HEK293 (cell line): ENCODE results near the gene CHST3.
A peak's percentile ranks its signal among the peaks of the same experiment; 100 is the strongest.

ENCODE experiments used
- KLF10 ChIP-seq: fragments of 450-650 bp; IDR thresholded peaks from 2 replicates; pipeline ENCODE4 v1.5.1; 2018; ENCODE audit warnings: missing biosample characterization, mild to moderate bottlenecking, missing genetic modification characterization
- KLF7 ChIP-seq: fragments of 450-650 bp; formaldehyde crosslinking; IDR thresholded peaks from 2 replicates; pipeline ENCODE4 v1.5.1; 2016; ENCODE audit warnings: missing biosample characterization, missing genetic modification characterization, borderline replicate concordance
- PRDM1 ChIP-seq: fragments of 450-650 bp; formaldehyde crosslinking; IDR thresholded peaks from 2 replicates; pipeline ENCODE4; 2016; ENCODE audit warnings: missing biosample characterization, missing genetic modification characterization
- ZBTB8A ChIP-seq: fragments of 450-650 bp; formaldehyde crosslinking; IDR thresholded peaks from 2 replicates; pipeline ENCODE4 v1.5.1; 2016; ENCODE audit warnings: missing biosample characterization, missing genetic modification characterization
- ZNF10 ChIP-seq: fragments of 450-650 bp; formaldehyde crosslinking; IDR thresholded peaks from 2 replicates; pipeline ENCODE4 v1.5.1; 2017; ENCODE audit warnings: missing biosample characterization, missing genetic modification characterization
- ZNF133 ChIP-seq: fragments of 450-650 bp; formaldehyde crosslinking; IDR thresholded peaks from 2 replicates; pipeline ENCODE4 v1.5.1; 2016; ENCODE audit warnings: missing biosample characterization, missing genetic modification characterization
- ZNF140 ChIP-seq: fragments of 450-650 bp; formaldehyde crosslinking; IDR thresholded peaks from 2 replicates; pipeline ENCODE4 v1.5.1; 2016; ENCODE audit warnings: missing biosample characterization, missing genetic modification characterization
- ZNF16 ChIP-seq: fragments of 450-650 bp; formaldehyde crosslinking; IDR thresholded peaks from 2 replicates; pipeline ENCODE4 v1.5.1; 2016; ENCODE audit warnings: low read depth, missing biosample characterization, missing genetic modification characterization
- ZNF19 ChIP-seq: fragments of 450-650 bp; formaldehyde crosslinking; IDR thresholded peaks from 2 replicates; pipeline ENCODE4; 2016; ENCODE audit warnings: missing biosample characterization, missing genetic modification characterization, low read depth
- ZNF24 ChIP-seq: fragments of 450-650 bp; formaldehyde crosslinking; IDR thresholded peaks from 2 replicates; pipeline ENCODE4 v1.5.1; 2016; ENCODE audit warnings: missing biosample characterization, missing genetic modification characterization
- ZNF302 ChIP-seq: fragments of 450-650 bp; formaldehyde crosslinking; IDR thresholded peaks from 2 replicates; pipeline ENCODE4 v1.5.1; 2016; ENCODE audit warnings: missing biosample characterization, missing genetic modification characterization, low read depth
- ZNF366 ChIP-seq: fragments of 450-650 bp; formaldehyde crosslinking; conservative IDR thresholded peaks from 2 replicates; pipeline ENCODE4 v1.5.1; 2016; ENCODE audit warnings: missing biosample characterization, missing genetic modification characterization
- ZNF394 ChIP-seq: fragments of 450-650 bp; formaldehyde crosslinking; IDR thresholded peaks from 2 replicates; pipeline ENCODE4 v1.5.1; 2016; ENCODE audit warnings: missing biosample characterization, missing genetic modification characterization, mild to moderate bottlenecking, moderate library complexity, borderline replicate concordance
- ZNF473 ChIP-seq: fragments of 450-650 bp; formaldehyde crosslinking; IDR thresholded peaks from 2 replicates; pipeline ENCODE4 v1.5.1; 2017; ENCODE audit warnings: missing biosample characterization, missing genetic modification characterization
- ZNF549 ChIP-seq: fragments of 450-650 bp; IDR thresholded peaks from 2 replicates; pipeline ENCODE4 v1.5.1; 2018; ENCODE audit warnings: missing biosample characterization, missing genetic modification characterization, mild to moderate bottlenecking, inconsistent platforms, moderate library complexity
- ZNF555 ChIP-seq: fragments of 450-650 bp; formaldehyde crosslinking; conservative IDR thresholded peaks from 2 replicates; pipeline ENCODE4 v1.5.1; 2017; ENCODE audit warnings: missing biosample characterization, mild to moderate bottlenecking, missing genetic modification characterization, inconsistent platforms
- ZNF610 ChIP-seq: fragments of 450-650 bp; formaldehyde crosslinking; IDR thresholded peaks from 2 replicates; pipeline ENCODE4 v1.5.1; 2016; ENCODE audit warnings: missing biosample characterization, missing genetic modification characterization, borderline replicate concordance
- ZNF677 ChIP-seq: fragments of 450-650 bp; IDR thresholded peaks from 2 replicates; pipeline ENCODE4 v1.5.0; 2018; ENCODE audit warnings: missing biosample characterization, mild to moderate bottlenecking, missing genetic modification characterization, moderate library complexity
- ZNF791 ChIP-seq: fragments of 450-650 bp; formaldehyde crosslinking; IDR thresholded peaks from 2 replicates; pipeline ENCODE4 v1.5.1; 2016; ENCODE audit warnings: missing biosample characterization, missing genetic modification characterization
- ZNF830 ChIP-seq: fragments of 450-650 bp; IDR thresholded peaks from 2 replicates; pipeline ENCODE4 v1.5.0; 2018; ENCODE audit warnings: missing biosample characterization, missing genetic modification characterization, low read depth, mild to moderate bottlenecking, moderate library complexity
- ZSCAN23 ChIP-seq: fragments of 450-650 bp; formaldehyde crosslinking; IDR thresholded peaks from 2 replicates; pipeline ENCODE4 v1.5.1; 2016; ENCODE audit warnings: missing biosample characterization, missing genetic modification characterization
- TF ChIP-seq, protein P1 (sequence below): fragments of 450-650 bp; formaldehyde crosslinking; conservative IDR thresholded peaks from 2 replicates; pipeline ENCODE4 v1.5.1; 2016; ENCODE audit warnings: low read depth, missing biosample characterization, missing genetic modification characterization
- TF ChIP-seq, protein P2 (sequence below): fragments of 450-650 bp; formaldehyde crosslinking; IDR thresholded peaks from 2 replicates; pipeline ENCODE4 v1.5.1; 2016; ENCODE audit warnings: missing biosample characterization, missing genetic modification characterization
- TF ChIP-seq, protein P3 (sequence below): fragments of 450-650 bp; formaldehyde crosslinking; IDR thresholded peaks from 2 replicates; pipeline ENCODE4 v1.5.1; 2016; ENCODE audit warnings: missing biosample characterization, missing genetic modification characterization, low read depth
- TF ChIP-seq, protein P4 (sequence below): fragments of 450-650 bp; formaldehyde crosslinking; IDR thresholded peaks from 2 replicates; pipeline ENCODE4 v1.5.1; 2016; ENCODE audit warnings: missing biosample characterization, missing genetic modification characterization
- TF ChIP-seq, protein P5 (sequence below): fragments of 450-650 bp; formaldehyde crosslinking; IDR thresholded peaks from 2 replicates; pipeline ENCODE4 v1.5.1; 2017; ENCODE audit warnings: missing biosample characterization, missing genetic modification characterization
- TF ChIP-seq, protein P6 (sequence below): fragments of 450-650 bp; formaldehyde crosslinking; IDR thresholded peaks from 2 replicates; pipeline ENCODE4 v1.5.1; 2016; ENCODE audit warnings: missing biosample characterization, missing genetic modification characterization

Gene CHST3

DNA sequence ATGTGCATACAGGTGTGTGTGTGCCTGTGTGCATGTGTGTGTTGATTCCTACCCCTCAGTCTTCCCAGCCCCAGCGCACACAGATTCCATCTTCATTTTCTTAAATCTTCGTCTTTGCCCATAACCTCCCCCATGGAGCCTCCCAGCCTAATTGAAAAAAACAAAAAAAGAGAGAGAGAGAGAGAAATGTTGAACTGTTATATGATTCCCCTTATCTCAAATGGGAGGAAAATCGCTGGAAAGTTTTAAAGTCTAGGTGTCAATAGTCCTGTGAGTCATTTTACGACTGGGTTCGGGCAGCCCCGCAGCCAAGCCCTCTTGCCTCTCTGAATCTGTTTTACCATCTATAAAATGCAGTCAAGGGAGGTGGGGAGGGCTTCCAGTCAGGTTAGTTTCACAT lies 63.3 kb downstream of the CHST3 start (continued):
- TF ChIP-seq ZNF830, result no peak
- TF ChIP-seq ZNF394, result peak; percentile 17; the same call in 1 of the 2 replicates
- TF ChIP-seq ZNF677 (tag by site-specific recombination), result no peak
- TF ChIP-seq ZNF133 (tag by site-specific recombination), result no peak
- TF ChIP-seq, protein P1, sequence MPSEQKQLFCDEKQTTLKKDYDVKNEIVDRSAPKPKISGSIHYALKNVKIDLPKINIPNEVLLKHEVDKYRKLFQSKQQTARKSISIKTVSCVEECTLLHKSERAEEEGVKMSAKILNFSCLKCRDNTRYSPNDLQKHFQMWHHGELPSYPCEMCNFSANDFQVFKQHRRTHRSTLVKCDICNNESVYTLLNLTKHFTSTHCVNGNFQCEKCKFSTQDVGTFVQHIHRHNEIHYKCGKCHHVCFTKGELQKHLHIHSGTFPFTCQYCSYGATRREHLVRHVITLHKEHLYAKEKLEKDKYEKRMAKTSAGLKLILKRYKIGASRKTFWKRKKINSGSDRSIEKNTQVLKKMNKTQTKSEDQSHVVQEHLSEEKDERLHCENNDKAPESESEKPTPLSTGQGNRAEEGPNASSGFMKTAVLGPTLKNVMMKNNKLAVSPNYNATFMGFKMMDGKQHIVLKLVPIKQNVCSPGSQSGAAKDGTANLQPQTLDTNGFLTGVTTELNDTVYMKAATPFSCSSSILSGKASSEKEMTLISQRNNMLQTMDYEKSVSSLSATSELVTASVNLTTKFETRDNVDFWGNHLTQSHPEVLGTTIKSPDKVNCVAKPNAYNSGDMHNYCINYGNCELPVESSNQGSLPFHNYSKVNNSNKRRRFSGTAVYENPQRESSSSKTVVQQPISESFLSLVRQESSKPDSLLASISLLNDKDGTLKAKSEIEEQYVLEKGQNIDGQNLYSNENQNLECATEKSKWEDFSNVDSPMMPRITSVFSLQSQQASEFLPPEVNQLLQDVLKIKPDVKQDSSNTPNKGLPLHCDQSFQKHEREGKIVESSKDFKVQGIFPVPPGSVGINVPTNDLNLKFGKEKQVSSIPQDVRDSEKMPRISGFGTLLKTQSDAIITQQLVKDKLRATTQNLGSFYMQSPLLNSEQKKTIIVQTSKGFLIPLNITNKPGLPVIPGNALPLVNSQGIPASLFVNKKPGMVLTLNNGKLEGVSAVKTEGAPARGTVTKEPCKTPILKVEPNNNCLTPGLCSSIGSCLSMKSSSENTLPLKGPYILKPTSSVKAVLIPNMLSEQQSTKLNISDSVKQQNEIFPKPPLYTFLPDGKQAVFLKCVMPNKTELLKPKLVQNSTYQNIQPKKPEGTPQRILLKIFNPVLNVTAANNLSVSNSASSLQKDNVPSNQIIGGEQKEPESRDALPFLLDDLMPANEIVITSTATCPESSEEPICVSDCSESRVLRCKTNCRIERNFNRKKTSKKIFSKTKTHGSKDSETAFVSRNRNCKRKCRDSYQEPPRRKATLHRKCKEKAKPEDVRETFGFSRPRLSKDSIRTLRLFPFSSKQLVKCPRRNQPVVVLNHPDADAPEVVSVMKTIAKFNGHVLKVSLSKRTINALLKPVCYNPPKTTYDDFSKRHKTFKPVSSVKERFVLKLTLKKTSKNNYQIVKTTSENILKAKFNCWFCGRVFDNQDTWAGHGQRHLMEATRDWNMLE (tag by site-specific recombination), result no peak
- TF ChIP-seq ZNF610 (tag by site-specific recombination), result no peak
- TF ChIP-seq ZNF549 (tag by site-specific recombination), result no peak
- TF ChIP-seq, protein P2, sequence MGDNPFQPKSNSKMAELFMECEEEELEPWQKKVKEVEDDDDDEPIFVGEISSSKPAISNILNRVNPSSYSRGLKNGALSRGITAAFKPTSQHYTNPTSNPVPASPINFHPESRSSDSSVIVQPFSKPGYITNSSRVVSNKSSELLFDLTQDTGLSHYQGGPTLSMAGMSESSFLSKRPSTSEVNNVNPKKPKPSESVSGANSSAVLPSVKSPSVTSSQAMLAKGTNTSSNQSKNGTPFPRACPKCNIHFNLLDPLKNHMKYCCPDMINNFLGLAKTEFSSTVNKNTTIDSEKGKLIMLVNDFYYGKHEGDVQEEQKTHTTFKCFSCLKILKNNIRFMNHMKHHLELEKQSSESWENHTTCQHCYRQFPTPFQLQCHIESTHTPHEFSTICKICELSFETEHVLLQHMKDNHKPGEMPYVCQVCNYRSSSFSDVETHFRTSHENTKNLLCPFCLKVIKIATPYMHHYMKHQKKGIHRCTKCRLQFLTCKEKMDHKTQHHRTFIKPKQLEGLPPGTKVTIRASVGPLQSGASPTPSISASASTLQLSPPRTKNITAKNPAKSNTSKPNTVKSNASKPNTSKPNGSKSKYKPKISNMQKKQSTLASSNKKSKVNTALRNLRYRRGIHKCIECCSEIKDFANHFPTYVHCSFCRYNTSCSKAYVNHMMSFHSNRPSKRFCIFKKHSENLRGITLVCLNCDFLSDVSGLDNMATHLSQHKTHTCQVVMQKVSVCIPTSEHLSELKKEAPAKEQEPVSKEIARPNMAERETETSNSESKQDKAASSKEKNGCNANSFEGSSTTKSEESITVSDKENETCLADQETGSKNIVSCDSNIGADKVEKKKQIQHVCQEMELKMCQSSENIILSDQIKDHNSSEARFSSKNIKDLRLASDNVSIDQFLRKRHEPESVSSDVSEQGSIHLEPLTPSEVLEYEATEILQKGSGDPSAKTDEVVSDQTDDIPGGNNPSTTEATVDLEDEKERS (tag by site-specific recombination), result no peak
- peak; percentile 76; the same call in 1 of the 2 replicates for TF ChIP-seq KLF10 (tag by site-specific recombination)
- TF ChIP-seq, protein P3, sequence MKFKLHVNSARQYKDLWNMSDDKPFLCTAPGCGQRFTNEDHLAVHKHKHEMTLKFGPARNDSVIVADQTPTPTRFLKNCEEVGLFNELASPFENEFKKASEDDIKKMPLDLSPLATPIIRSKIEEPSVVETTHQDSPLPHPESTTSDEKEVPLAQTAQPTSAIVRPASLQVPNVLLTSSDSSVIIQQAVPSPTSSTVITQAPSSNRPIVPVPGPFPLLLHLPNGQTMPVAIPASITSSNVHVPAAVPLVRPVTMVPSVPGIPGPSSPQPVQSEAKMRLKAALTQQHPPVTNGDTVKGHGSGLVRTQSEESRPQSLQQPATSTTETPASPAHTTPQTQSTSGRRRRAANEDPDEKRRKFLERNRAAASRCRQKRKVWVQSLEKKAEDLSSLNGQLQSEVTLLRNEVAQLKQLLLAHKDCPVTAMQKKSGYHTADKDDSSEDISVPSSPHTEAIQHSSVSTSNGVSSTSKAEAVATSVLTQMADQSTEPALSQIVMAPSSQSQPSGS (tag by site-specific recombination), result no peak
- TF ChIP-seq KLF7 (tag by site-specific recombination), result peak; percentile 37; the same call in 1 of the 2 replicates
- no peak for TF ChIP-seq ZNF16 (tag by site-specific recombination)
- no peak for TF ChIP-seq ZNF555 (tag by site-specific recombination)
- TF ChIP-seq ZNF473 (tag by site-specific recombination), result no peak
- TF ChIP-seq, protein P4, sequence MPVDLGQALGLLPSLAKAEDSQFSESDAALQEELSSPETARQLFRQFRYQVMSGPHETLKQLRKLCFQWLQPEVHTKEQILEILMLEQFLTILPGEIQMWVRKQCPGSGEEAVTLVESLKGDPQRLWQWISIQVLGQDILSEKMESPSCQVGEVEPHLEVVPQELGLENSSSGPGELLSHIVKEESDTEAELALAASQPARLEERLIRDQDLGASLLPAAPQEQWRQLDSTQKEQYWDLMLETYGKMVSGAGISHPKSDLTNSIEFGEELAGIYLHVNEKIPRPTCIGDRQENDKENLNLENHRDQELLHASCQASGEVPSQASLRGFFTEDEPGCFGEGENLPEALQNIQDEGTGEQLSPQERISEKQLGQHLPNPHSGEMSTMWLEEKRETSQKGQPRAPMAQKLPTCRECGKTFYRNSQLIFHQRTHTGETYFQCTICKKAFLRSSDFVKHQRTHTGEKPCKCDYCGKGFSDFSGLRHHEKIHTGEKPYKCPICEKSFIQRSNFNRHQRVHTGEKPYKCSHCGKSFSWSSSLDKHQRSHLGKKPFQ, result peak; percentile 90
- TF ChIP-seq ZBTB8A (tag by site-specific recombination), result peak; percentile 57; the same call in 1 of the 2 replicates
- no peak for TF ChIP-seq ZNF791
- TF ChIP-seq ZSCAN23 (tag by site-specific recombination), result no peak
- TF ChIP-seq ZNF302 (tag by site-specific recombination), result no peak
- TF ChIP-seq, protein P5, sequence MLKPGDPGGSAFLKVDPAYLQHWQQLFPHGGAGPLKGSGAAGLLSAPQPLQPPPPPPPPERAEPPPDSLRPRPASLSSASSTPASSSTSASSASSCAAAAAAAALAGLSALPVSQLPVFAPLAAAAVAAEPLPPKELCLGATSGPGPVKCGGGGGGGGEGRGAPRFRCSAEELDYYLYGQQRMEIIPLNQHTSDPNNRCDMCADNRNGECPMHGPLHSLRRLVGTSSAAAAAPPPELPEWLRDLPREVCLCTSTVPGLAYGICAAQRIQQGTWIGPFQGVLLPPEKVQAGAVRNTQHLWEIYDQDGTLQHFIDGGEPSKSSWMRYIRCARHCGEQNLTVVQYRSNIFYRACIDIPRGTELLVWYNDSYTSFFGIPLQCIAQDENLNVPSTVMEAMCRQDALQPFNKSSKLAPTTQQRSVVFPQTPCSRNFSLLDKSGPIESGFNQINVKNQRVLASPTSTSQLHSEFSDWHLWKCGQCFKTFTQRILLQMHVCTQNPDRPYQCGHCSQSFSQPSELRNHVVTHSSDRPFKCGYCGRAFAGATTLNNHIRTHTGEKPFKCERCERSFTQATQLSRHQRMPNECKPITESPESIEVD (tag by site-specific recombination), result peak; percentile 99
- no peak for TF ChIP-seq ZNF19 (tag by site-specific recombination)
- TF ChIP-seq ZNF10 (tag by site-specific recombination), result no peak
- no peak for TF ChIP-seq ZNF366 (tag by site-specific recombination)
- TF ChIP-seq, protein P6, sequence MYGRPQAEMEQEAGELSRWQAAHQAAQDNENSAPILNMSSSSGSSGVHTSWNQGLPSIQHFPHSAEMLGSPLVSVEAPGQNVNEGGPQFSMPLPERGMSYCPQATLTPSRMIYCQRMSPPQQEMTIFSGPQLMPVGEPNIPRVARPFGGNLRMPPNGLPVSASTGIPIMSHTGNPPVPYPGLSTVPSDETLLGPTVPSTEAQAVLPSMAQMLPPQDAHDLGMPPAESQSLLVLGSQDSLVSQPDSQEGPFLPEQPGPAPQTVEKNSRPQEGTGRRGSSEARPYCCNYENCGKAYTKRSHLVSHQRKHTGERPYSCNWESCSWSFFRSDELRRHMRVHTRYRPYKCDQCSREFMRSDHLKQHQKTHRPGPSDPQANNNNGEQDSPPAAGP (tag by site-specific recombination), result peak; percentile 96
- peak; percentile 68 for TF ChIP-seq PRDM1 (tag by site-specific recombination)
- no peak for TF ChIP-seq ZNF24 (tag by site-specific recombination)
- no peak for TF ChIP-seq ZNF140
